HG02852 (cell line): ENCODE data around the gene C1QC.

Experiments
- ATAC-seq: cut with Tn5 transposase; IDR thresholded peaks from one replicate; pipeline ENCODE4 v1.9.1; 2021; ENCODE audit warnings: mild to moderate bottlenecking, moderate library complexity; ENCODE audit not compliant: unreplicated experiment

C1QC gene

GRCh38 chr1:22676916-22677583 is 33.6 kb downstream of the C1QC start:
- no peak for ATAC-seq

- no peak for ATAC-seq
Measured at GRCh38 chr1:22677931-22678896, 34.8 kb downstream of the C1QC start.

GRCh38 chr1:22680726-22681125 is 37.3 kb downstream of the C1QC start:
- ATAC-seq: no peak

GRCh38 chr1:22681556-22682276 is 38.3 kb downstream of the C1QC start:
- ATAC-seq: no peak

GRCh38 chr1:22683547-22683946 is 40.1 kb downstream of the C1QC start:
- ATAC-seq: no peak

- no peak for ATAC-seq
Measured at GRCh38 chr1:22685591-22686059, 42.2 kb downstream of the C1QC start.

GRCh38 chr1:22687191-22687590 is 43.8 kb downstream of the C1QC start:
- no peak for ATAC-seq

GRCh38 chr1:22688466-22688865 is 45.0 kb downstream of the C1QC start:
- ATAC-seq: no peak

- ATAC-seq: no peak
Measured at GRCh38 chr1:22689505-22689904, 46.1 kb downstream of the C1QC start.

- ATAC-seq: no peak
Measured at GRCh38 chr1:22691031-22691753, 47.8 kb downstream of the C1QC start.

- no peak for ATAC-seq
Measured at GRCh38 chr1:22694172-22694571, 50.7 kb downstream of the C1QC start.

GRCh38 chr1:22696610-22697009 is 53.2 kb downstream of the C1QC start:
- no peak for ATAC-seq
